K562 (cell line): Measurements from ENCODE around the gene RARA. TPM values are rescaled to one million over a fixed set of nuclear protein-coding genes. Genes with fewer than 3 reads are reported as not detected.

Experiments used
- CGGBP1 ChIP-seq: fragments of 250-450 bp; sonication (Bioruptor Pico); IDR thresholded peaks from 2 replicates; pipeline ENCODE4 v1.9.0; 2021; ENCODE audit warnings: mild to moderate bottlenecking
- CTCF ChIP-seq, 3 experiments: IDR thresholded peaks in 2 of 3; conservative IDR thresholded peaks in 1 of 3; 2 replicates each; pipeline ENCODE4 v1.5.1; 2011 to 2012; ENCODE audit warnings: low read length in 3 of 3, mild to moderate bottlenecking in 3 of 3, control low read depth in 2 of 3, improper control_type of control experiment in 1 of 3, inconsistent platforms in 1 of 3, low read depth in 1 of 3, mixed read lengths in 1 of 3, moderate library complexity in 1 of 3; ENCODE audit not compliant: insufficient read depth in 2 of 3
- CTCFL ChIP-seq: IDR thresholded peaks from 2 replicates; pipeline ENCODE4 v1.6.1; 2011; ENCODE audit warnings: borderline replicate concordance, low read depth, mild to moderate bottlenecking, moderate library complexity, low read length; ENCODE audit not compliant: insufficient read depth, poor library complexity, severe bottlenecking
- HDAC2 ChIP-seq: fragments of 450-650 bp; IDR thresholded peaks from 2 replicates; pipeline ENCODE4 v1.6.1; 2016; ENCODE audit warnings: mild to moderate bottlenecking
- HIVEP1 ChIP-seq: fragments of 250-450 bp; sonication (Bioruptor Pico); IDR thresholded peaks from 2 replicates; pipeline ENCODE4 v1.4.0; 2020; ENCODE audit warnings: mild to moderate bottlenecking
- HNRNPUL1 ChIP-seq: fragments of 200-400 bp; formaldehyde crosslinking; IDR thresholded peaks from 2 replicates; pipeline ENCODE4 v1.6.1; 2017; ENCODE audit warnings: low read length
- MITF ChIP-seq: IDR thresholded peaks from 2 replicates; pipeline ENCODE4 v1.6.1; 2014; ENCODE audit warnings: antibody characterized with exemption
- PTRF ChIP-seq: fragments of 450-650 bp; IDR thresholded peaks from 2 replicates; pipeline ENCODE4 v1.6.1; 2016; ENCODE audit warnings: mild to moderate bottlenecking, missing genetic modification characterization, missing compliant biosample characterization
- RNF219 ChIP-seq: fragments of 250-450 bp; sonication (Bioruptor Pico); IDR thresholded peaks from 2 replicates; pipeline ENCODE4 v1.5.0; 2022; ENCODE audit warnings: mild to moderate bottlenecking
- SMARCB1 ChIP-seq: IDR thresholded peaks from 2 replicates; pipeline ENCODE4 v1.6.1; 2011; ENCODE audit warnings: improper control_type of control experiment, low read depth; ENCODE audit not compliant: insufficient read length
- TAL1 ChIP-seq: fragments of 450-650 bp; IDR thresholded peaks from 2 replicates; pipeline ENCODE4 v1.6.1; 2016; ENCODE audit warnings: mild to moderate bottlenecking
- THRB ChIP-seq: fragments of 450-650 bp; formaldehyde crosslinking; conservative IDR thresholded peaks from 2 replicates; pipeline ENCODE4 v1.4.0; 2022; ENCODE audit warnings: mild to moderate bottlenecking, missing genetic modification characterization
- VEZF1 ChIP-seq: fragments of 200-800 bp; sonication (Bioruptor generic); IDR thresholded peaks from 2 replicates; pipeline ENCODE4 v1.6.1; 2017; ENCODE audit warnings: missing genetic modification characterization, missing compliant biosample characterization
- ZNF140 ChIP-seq: fragments of 250-450 bp; sonication (Bioruptor Pico); IDR thresholded peaks from 2 replicates; pipeline ENCODE4 v1.8.0; 2021; ENCODE audit warnings: moderate library complexity, mild to moderate bottlenecking, inconsistent platforms
- ZNF311 ChIP-seq: fragments of 250-450 bp; sonication (Bioruptor Pico); IDR thresholded peaks from 2 replicates; pipeline ENCODE4 v1.4.0; 2020; ENCODE audit warnings: mild to moderate bottlenecking, moderate library complexity
- polyA plus RNA-seq, 8 experiments: library from polyadenylated mRNA; depleted of rRNA in 4 of 8; stranded (reverse) in 5 of 8; unstranded in 3 of 8; fragments of >200 nt; fragmentation: Nextera tagmentation in 2 of 8; fragmentation: Illumina TruSeq in 1 of 8; extraction: Ambion mirVana in 2 of 8; extraction: Trizol in 1 of 8; gene quantifications; 2 replicates each; pipeline versions ENCODE4 v1.2.1 to v1.2.3, GENCODE V29; 2011 to 2014; ENCODE audit warnings: inconsistent platforms in 1 of 8, missing spikeins in 1 of 8
- total RNA-seq, 7 experiments: library from RNA; depleted of rRNA in 6 of 7; stranded (reverse); fragments of >200 nt in 6 of 7; fragmentation: Illumina TruSeq in 2 of 7; extraction: Trizol in 2 of 7; gene quantifications; 2 replicates each; pipeline versions ENCODE4 v1.2.1 to v1.2.3, GENCODE V29; 2011 to 2021; ENCODE audit warnings: low replicate concordance in 1 of 7

RARA gene
- total and polyA plus RNA-seq, 9 of the 15 experiments (the other 6 are each of a cell fraction or from before 2014, with no cell fraction given), result 0.10 to 28.0 (median 7.9) TPM

GRCh38 chr17:40287494-40288369, 21.2 kb upstream of the RARA start, which contains the start of gene CDC6 (continued):
- TF ChIP-seq VEZF1 (CRISPR knock-in tag), result peak; percentile 93
- no peak for TF ChIP-seq SMARCB1
- TF ChIP-seq CGGBP1 (CRISPR knock-in tag), result no peak
- TF ChIP-seq MITF, result no peak
- TF ChIP-seq PTRF (tag), result no peak
- TF ChIP-seq HDAC2, result peak; percentile 86
- no peak for TF ChIP-seq CTCFL
- TF ChIP-seq HIVEP1 (CRISPR knock-in tag), result no peak
- no peak for TF ChIP-seq HNRNPUL1
- no peak for TF ChIP-seq TAL1
- TF ChIP-seq CTCF (IDR thresholded peaks at IDR 0.05 in 2 of 3, conservative IDR thresholded peaks at IDR 0.05 in 1 of 3; ENCODE audit: insufficient read depth in 2 of 3, low read depth in 1 of 3, low read length in 3 of 3), result no peak
- TF ChIP-seq RNF219 (CRISPR knock-in tag), result no peak
- TF ChIP-seq THRB (CRISPR knock-in tag), result 0 out of 2 replicates have a peak, but pooled peaks have one; percentile 9
- TF ChIP-seq ZNF311 (CRISPR knock-in tag), result no peak
- no peak for TF ChIP-seq ZNF140 (CRISPR knock-in tag)
